ENCODE measurements around the gene NECAB3. TPM values are rescaled to one million over a fixed set of nuclear protein-coding genes. Genes with fewer than 3 reads are reported as not detected.

NECAB3 gene
- total RNA-seq, 2 experiments from 2014 or later, result 48.2 to 54.3 TPM

- ChIA-PET CTCF (interaction anchor here (0.7 to 1.0 kb wide), 3 partner anchors 8 to 263 kb away, joined by 3 to 4 read pairs (median 4); no protein-coding TSS in a partner anchor), POLR2A (no interaction called here)
- Mint-ChIP-seq H3K36me3 (ENCODE audit: low read depth) (peaks cover 39% of the 10 kb centered on the region), H3K27ac (peak overlapping the region; percentile 11), H3K27me3 (no peaks in the 10 kb centered on the region), H3K9me3 (no peaks in the 10 kb centered on the region), H3K4me3 (peak overlapping the region; percentile 82), H3K4me1 (peaks cover 64% of the 10 kb centered on the region)
- DNase-seq, result no peak
Observed at GRCh38 chr20:33671573-33672288, 2.5 kb downstream of the NECAB3 start.

DNA sequence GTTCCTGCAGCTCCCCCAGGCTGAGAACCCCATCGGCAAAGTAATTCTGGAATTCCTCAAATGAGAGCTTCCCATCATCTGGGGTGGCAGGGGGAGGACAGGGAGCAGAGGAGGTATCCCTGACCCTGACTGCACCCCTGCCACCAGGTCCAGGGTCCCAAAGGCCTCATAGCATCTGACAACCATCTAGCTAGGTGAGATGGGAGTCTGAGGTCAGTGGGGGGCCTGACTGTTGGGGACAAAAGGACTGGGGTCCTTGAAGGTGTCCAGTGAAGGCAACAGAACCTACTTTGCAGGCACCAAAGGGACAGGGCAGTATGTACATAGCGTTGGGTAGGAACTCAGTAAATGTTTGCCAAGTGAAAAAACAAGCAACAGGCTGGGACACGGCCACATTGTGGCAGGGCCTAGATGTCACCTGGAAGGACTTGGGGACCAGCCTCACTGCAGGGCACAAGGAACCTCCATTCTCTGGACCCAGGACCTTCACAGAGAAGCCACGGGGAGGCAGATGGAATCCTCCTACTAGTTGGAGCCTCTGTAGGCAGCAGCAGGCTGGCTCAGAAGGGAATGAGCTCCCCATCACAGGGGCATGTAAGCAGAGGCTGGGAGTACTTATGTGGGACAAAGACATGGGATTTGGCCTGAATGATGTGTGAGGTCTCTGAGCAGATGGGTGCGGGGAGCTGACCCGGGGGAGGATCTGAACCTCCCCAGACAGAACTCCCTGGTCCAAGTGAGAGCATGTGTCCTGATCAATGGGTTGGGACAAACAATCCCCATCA lies 3.3 kb downstream of the NECAB3 start:
- Mint-ChIP-seq H3K4me1 (peaks cover 63% of the 10 kb centered on the region), H3K27ac (peak overlapping the region; percentile 19), H3K36me3 (ENCODE audit: low read depth) (peaks cover 36% of the 10 kb centered on the region), H3K4me3 (no peak overlapping the region), H3K9me3 (no peaks in the 10 kb centered on the region), H3K27me3 (no peaks in the 10 kb centered on the region)
- CTCF ChIA-PET, result interaction anchor here (0.6 to 1.6 kb wide), 4 partner anchors 9 to 236 kb away, joined by 3 to 6 read pairs (median 4); no protein-coding TSS in a partner anchor
- POLR2A ChIA-PET, result no interaction called here
- DNase-seq, result no peak

GRCh38 chr20:33669873-33670640 lies 4.2 kb downstream of the NECAB3 start:
- H3K36me3 Mint-ChIP-seq (ENCODE audit: low read depth), result peaks cover 33% of the 10 kb centered on the region
- no peak overlapping the region for H3K4me3 Mint-ChIP-seq
- H3K4me1 Mint-ChIP-seq, result peaks cover 63% of the 10 kb centered on the region
- peak overlapping the region; percentile 48 for H3K27ac Mint-ChIP-seq
- no peaks in the 10 kb centered on the region for H3K9me3 Mint-ChIP-seq
- ChIA-PET CTCF (interaction anchor here (1.6 to 6.9 kb wide), 3 partner anchors 11 to 235 kb away, joined by 3 to 115 read pairs (median 5); no protein-coding TSS in a partner anchor), POLR2A (no interaction called here)
- no peak for DNase-seq
- no peaks in the 10 kb centered on the region for H3K27me3 Mint-ChIP-seq

DNA sequence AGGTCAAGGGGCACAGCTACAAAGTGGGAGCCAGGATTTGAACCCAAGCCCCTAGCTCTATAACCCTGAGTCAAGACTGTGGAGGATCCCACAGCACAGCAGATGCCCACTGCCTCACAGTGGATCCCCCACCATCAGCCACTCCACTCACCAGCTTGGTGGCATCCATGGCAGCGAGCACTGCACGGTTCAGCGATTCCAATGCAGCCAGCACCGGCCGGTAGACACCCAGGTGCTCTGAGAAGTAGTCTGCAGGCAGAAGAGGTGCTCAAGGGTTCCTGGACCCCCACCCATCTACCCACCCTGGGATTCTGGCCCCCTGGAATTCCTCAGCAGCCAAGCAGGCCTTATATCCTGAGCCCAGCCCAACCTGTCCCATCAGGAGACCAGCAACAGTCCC lies 5.0 kb downstream of the NECAB3 start:
- Mint-ChIP-seq H3K27me3 (no peaks in the 10 kb centered on the region), H3K4me3 (peak overlapping the region; percentile 6), H3K9me3 (no peaks in the 10 kb centered on the region), H3K4me1 (peaks cover 66% of the 10 kb centered on the region), H3K36me3 (ENCODE audit: low read depth) (peaks cover 32% of the 10 kb centered on the region), H3K27ac (no peak overlapping the region)
- ChIA-PET CTCF (interaction anchor here (1.1 to 6.9 kb wide), 10 partner anchors 12 to 234 kb away, joined by 3 to 115 read pairs (median 6); partner anchors contain the start of genes PXMP4 and ZNF341), POLR2A (no interaction called here)
- no peak for DNase-seq

GRCh38 chr20:33668466-33669155 lies 5.6 kb downstream of the NECAB3 start:
- ChIA-PET CTCF (interaction anchor here (0.5 to 6.9 kb wide), 26 partner anchors 10 to 1598 kb away, joined by 3 to 115 read pairs (median 5); partner anchors contain the start of genes CDK5RAP1, PXMP4, SNTA1 and ZNF341), POLR2A (no interaction called here)
- Mint-ChIP-seq H3K4me3 (peak overlapping the region; percentile 74), H3K4me1 (peaks cover 67% of the 10 kb centered on the region), H3K9me3 (no peaks in the 10 kb centered on the region), H3K27ac (peak overlapping the region; percentile 31), H3K27me3 (no peaks in the 10 kb centered on the region), H3K36me3 (ENCODE audit: low read depth) (peaks cover 30% of the 10 kb centered on the region)
- DNase-seq, result no peak

GRCh38 chr20:33667676-33668465 lies 6.4 kb downstream of the NECAB3 start:
- H3K4me1 Mint-ChIP-seq, result peaks cover 62% of the 10 kb centered on the region
- H3K4me3 Mint-ChIP-seq, result peak overlapping the region; percentile 74
- POLR2A ChIA-PET, result interaction anchor here (0.5 to 0.6 kb wide), 2 partner anchors 11 to 150 kb away, joined by 3 read pairs; no protein-coding TSS in a partner anchor

GRCh38 chr20:33667245-33667675 lies 7.0 kb downstream of the NECAB3 start:
- Mint-ChIP-seq H3K4me3 (peak overlapping the region; percentile 74), H3K36me3 (ENCODE audit: low read depth) (peaks cover 28% of the 10 kb centered on the region), H3K27ac (peak overlapping the region; percentile 79), H3K4me1 (peaks cover 61% of the 10 kb centered on the region), H3K9me3 (no peaks in the 10 kb centered on the region), H3K27me3 (no peaks in the 10 kb centered on the region)
- DNase-seq, result peak; percentile 35
- POLR2A ChIA-PET, result interaction anchor here (0.6 kb wide), 1 partner anchor 11 kb away, joined by 3 read pairs; no protein-coding TSS in a partner anchor
- CTCF ChIA-PET, result interaction anchor here (0.5 to 6.9 kb wide), 29 partner anchors 9 to 627 kb away, joined by 3 to 115 read pairs (median 5); partner anchors contain the start of genes CDK5RAP1, PXMP4, SNTA1 and ZNF341

More at GRCh38 chr20:33667676-33668465, 6.4 kb downstream of the NECAB3 start:
- peak; percentile 75 for DNase-seq
- Mint-ChIP-seq H3K27ac (peak overlapping the region; percentile 79), H3K27me3 (no peaks in the 10 kb centered on the region), H3K36me3 (ENCODE audit: low read depth) (peaks cover 29% of the 10 kb centered on the region), H3K9me3 (no peaks in the 10 kb centered on the region)
- CTCF ChIA-PET, result interaction anchor here (0.5 to 6.9 kb wide), 31 partner anchors 9 to 627 kb away, joined by 3 to 115 read pairs (median 5); partner anchors contain the start of genes CDK5RAP1, PXMP4, SNTA1 and ZNF341

DNA sequence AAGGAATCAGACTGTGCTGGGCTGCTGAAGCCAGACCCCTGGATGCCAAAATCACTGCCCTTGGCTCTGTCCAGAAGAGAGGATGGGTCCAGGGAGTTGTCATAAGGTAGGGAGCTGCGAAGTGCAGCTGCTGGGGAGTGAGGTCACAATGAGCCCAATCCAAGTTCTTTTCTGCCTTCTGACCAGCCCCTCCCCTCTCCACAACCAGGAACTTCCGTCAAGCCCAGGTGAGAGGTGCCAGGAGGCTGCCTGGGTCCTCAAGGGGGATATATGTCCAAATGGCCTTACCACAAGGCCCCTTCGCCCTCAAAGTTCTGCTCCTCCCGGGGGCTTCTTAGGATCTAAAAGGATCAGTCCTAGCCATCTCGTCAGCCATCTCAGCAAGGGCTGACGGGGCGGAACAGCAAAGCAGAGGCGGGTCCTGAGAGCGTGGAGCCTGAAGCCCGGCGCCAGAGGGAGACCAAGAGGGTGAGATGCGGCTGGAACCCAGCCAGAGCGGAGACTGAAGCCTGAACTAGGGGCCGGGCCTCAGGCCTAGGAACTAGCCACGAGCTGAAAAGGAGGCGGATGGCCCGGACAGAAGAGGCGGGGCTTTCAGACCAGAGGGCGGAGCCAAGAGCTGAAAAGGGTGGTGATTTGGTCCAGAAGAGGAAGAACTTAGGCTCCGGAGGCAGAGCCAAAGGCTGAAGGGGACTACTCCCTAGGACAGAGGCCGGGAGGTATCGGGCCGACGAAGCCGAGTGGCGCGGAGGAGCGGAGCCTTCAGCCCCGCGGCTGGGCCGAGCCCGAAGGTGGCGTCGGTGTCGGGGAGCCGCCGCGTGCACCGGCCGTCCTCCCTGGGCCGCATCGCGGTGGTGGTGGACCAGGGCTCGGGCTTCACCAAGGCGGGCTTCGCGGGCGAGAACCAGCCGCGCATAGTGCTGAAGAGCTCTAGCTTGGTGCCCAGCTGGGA lies 7.7 kb downstream of the NECAB3 start, which contains the start of gene ACTL10:
TSS of gene ACTL10 (plus strand) at position 651 of the 952 bp plus-strand sequence. CDS start 555 bp downstream, outside the sequence.
- no peaks in the 10 kb centered on the region for H3K9me3 Mint-ChIP-seq
- ChIA-PET CTCF (interaction anchor here (0.7 to 6.9 kb wide), 17 partner anchors 8 to 265 kb away, joined by 3 to 115 read pairs (median 5); partner anchors contain the start of genes CDK5RAP1 and SNTA1), POLR2A (no interaction called here)
- peaks cover 23% of the 10 kb centered on the region for H3K36me3 Mint-ChIP-seq (ENCODE audit: low read depth)
- H3K4me3 Mint-ChIP-seq, result peak within 1 kb of the TSS; percentile 86
- H3K4me1 Mint-ChIP-seq, result peaks cover 59% of the 10 kb centered on the region
- peak; percentile 78 for DNase-seq
- no peaks in the 10 kb centered on the region for H3K27me3 Mint-ChIP-seq
- peak within 1 kb of the TSS; percentile 97 for H3K27ac Mint-ChIP-seq

DNA sequence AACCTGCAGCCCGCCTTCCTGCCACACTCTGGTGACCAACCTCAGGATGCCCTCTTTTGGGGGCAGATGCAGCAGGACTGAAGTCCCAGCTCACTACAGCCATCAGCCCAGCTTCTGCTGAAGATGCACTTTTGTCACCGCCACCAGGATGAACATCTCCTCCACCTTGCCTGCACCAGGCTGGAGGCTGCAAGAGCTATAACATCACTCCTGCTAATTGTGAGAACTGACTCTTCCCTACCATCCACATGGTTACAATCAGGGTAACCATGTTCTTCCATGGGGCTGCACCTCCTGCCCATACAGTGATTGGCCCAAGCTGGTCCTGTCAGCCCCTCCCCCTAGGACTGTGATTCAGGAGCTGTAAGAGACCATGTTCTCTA lies 9.5 kb downstream of the NECAB3 start:
- Mint-ChIP-seq H3K4me3 (peak overlapping the region; percentile 76), H3K27me3 (no peaks in the 10 kb centered on the region), H3K36me3 (ENCODE audit: low read depth) (peaks cover 15% of the 10 kb centered on the region), H3K27ac (peak overlapping the region; percentile 94), H3K9me3 (no peaks in the 10 kb centered on the region), H3K4me1 (peaks cover 55% of the 10 kb centered on the region)
- ChIA-PET CTCF (interaction anchor here (0.6 to 6.9 kb wide), 6 partner anchors 10 to 216 kb away, joined by 3 to 115 read pairs (median 3); partner anchors contain the start of gene E2F1), POLR2A (interaction anchor here (0.7 kb wide), 1 partner anchor 55 kb away, joined by 4 read pairs; the partner anchor contains the start of gene PXMP4)
- no peak for DNase-seq

Data from activated CD4-positive, alpha-beta T cell treated with anti-CD3 and anti-CD28 coated beads, Interleukin-2, amount 10 ng/mL, durations not matched to agents 7 days and 5 days (primary cell).